HG02852 (cell line): ENCODE measurements around the gene PRPF40B.

Experiments
- ATAC-seq: cut with Tn5 transposase; IDR thresholded peaks from one replicate; pipeline ENCODE4 v1.9.1; 2021; ENCODE audit warnings: mild to moderate bottlenecking, moderate library complexity; ENCODE audit not compliant: unreplicated experiment

PRPF40B gene

GRCh38 chr12:49655595-49656236, 32.4 kb downstream of the PRPF40B start:
- ATAC-seq, result no peak

DNA sequence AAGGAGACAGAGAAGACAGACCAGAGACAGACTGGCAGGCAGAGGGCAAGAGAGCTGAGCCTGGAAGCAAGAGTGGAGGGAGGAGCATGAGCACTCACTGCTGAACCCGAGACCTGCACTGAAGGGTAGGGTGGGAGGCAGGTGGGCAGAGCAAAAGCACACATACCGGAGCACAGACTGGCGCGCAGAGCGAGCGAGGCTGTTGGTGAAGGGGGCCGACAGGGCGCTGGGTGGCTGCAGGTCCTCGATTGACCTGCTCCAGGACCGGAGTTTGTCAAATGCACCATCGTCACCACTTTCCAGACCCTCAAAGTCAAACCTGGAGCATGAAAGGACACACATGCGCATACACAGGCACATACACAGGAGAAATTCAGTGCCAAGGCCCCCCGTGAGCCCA, 34.9 kb downstream of the PRPF40B start:
- no peak for ATAC-seq

GRCh38 chr12:49659753-49660152, 36.4 kb downstream of the PRPF40B start:
- ATAC-seq, result no peak

GRCh38 chr12:49661191-49661590, 37.8 kb downstream of the PRPF40B start:
- ATAC-seq, result no peak

DNA sequence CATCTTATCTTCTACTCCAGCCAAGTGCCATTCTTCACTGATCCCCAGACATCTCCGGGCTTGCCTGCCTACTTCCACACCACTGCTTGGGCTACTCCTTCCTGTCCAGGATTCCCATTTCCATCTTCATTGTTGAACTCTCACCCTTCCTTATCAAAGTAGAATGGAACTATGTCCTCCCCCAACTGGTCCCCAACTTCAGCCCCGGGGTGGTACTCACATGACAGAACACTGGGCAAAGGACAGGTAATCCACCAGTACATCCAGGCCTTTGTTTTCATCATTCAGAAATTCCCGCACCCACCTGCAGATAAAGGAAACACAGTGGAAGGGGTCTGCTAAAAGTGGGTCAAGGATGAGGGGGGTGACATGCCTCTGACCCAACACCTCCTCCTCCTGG, 38.4 kb downstream of the PRPF40B start:
- ATAC-seq, result no peak

GRCh38 chr12:49662998-49663843, 39.9 kb downstream of the PRPF40B start:
- ATAC-seq, result peak; percentile 63

- ATAC-seq, result no peak
Measured at GRCh38 chr12:49664167-49664566, 40.8 kb downstream of the PRPF40B start.

GRCh38 chr12:49664591-49665239, 41.4 kb downstream of the PRPF40B start:
- peak; percentile 65 for ATAC-seq

DNA sequence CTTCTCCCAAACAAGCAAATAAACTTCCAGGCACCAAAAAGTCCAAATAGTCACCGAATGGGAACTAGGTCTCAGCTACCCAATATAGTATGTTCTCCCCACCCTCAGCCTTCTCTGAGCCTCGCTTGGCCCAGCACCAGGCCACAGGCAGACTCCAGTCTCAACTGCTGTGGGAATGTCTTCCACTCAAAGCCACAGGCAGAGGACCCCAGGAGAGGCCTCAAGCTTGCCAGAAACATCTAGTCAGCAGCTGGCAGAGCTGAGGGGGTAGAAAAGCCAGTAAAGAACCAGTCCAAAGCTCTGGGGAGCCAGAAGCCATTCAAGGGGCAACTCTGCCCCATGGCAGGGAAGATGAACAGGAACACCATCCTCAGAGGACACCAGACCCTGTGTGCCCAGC, 42.0 kb downstream of the PRPF40B start:
- ATAC-seq, result no peak

- ATAC-seq, result no peak
Measured at GRCh38 chr12:49666176-49666575, 42.8 kb downstream of the PRPF40B start.

DNA sequence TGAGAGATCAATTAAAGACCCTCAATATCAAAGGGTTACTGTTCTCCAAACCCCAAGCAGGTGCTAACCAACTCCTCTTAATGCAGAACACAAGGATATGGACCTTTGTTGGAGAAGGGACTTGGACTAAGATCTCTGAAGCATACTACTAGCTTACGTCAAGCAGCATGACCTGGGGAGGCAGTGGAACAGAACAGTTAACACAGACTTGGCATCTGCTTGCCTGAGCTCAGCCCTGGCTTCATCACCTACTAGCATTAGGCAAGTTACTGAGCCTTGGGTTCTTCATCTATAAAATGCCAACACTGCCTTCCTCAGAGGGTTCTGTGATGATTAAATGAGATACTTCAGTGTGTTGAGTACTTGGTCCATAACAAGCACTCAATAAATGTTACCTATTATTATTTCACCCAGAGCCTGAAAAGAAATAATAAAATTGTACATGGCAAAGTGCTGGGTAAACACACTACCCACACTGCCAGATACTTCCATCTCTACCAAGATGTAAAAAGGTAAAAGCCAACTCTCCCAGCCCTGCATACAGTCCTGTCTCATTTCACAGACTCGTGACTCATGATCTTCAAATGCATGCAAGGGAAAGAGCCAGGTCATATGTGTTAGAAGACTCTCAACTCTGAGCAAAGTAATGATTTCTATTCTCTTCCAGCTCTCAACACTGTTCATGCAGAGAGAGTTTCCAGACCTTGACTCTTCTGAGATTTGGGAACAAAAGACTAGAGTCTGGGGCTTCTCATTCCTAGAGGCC, 44.1 kb downstream of the PRPF40B start:
- ATAC-seq, result no peak

GRCh38 chr12:49669796-49670195, 46.4 kb downstream of the PRPF40B start:
- ATAC-seq, result no peak

GRCh38 chr12:49671031-49671765, 47.8 kb downstream of the PRPF40B start:
- ATAC-seq, result no peak

DNA sequence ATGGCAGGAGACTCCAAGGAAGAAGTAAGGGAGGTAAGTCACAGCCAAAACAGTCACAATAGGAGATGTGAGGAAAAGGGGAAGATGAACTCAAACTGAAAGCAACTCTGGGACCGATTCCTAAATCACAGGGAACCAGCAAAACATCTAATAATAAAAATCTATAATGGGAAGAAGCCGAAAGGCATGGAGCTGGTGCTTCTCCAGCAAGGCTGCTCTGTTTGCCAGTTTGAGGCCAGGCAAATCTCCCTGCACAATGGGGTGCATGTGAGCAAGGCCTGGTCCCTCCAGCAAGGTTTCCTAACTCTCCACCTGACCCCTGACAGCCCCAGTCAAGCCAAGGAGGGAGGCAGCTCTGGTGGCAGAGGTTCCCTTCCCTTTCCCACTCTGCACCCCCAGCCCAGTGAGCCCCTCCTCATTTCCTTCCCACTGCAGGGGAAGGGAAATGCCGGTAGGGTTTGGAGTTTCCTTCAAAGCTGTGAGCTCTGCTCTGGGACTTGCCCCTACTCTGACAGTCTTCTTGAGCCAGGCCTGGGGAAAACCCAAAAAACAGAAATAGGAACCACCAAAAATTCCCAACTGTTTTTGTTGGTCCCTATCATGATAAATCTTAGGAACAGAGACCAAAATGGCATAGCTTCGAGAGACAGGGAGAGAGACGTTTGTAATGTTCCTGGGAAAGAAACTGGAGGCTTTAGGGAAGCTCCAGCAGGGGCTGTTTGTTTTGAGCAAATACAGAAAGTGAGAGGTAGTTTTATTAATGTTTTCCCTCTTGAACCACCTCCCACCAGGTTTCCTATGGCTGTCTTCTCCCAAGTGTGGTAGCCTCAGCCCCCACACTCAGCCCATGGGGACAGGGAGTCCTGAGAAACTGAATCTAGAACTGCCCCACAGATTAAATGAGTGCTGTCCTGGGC, 49.2 kb downstream of the PRPF40B start:
- ATAC-seq, result no peak

DNA sequence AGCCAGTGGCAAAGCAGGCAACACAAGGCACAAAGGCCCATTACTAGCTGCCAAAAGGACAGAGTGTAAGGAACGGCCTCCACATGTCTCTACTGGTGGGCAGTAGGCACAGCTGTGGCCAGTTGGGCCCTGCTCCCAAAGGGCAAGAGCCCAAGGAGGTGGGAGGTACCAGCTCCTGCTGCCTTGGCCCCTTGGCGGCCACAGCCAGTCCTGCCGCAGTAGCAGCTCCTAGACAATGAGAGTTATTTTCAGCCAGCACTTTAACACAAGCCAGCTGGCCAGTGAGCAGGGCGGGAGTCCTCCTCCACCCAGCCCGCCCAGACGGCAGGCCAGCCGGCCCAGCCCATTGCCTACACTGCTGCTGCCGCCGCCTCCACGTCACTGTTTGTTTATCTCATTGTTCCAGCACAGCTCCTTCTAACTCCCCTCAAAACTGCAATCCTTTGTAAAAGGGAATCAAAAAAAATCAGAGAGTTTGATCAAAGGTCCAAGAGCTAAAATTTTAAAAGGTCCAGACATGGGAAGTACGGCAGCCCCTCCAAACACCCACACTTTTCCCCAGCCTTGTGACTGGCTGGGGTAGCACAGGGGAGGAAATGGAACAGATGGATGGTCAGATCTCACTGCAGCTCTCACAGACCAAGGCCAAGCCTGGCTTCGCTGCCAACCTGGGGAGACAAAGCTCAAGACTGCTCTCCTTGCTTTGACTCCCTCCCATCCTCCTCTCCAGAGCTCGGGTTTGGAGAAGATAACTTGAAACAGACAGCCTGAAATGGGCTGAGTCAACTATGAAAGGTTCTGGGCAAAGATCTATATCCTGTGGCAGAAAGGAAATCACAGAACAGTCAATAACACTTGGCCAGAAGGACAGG, 50.3 kb downstream of the PRPF40B start:
- ATAC-seq, result no peak

DNA sequence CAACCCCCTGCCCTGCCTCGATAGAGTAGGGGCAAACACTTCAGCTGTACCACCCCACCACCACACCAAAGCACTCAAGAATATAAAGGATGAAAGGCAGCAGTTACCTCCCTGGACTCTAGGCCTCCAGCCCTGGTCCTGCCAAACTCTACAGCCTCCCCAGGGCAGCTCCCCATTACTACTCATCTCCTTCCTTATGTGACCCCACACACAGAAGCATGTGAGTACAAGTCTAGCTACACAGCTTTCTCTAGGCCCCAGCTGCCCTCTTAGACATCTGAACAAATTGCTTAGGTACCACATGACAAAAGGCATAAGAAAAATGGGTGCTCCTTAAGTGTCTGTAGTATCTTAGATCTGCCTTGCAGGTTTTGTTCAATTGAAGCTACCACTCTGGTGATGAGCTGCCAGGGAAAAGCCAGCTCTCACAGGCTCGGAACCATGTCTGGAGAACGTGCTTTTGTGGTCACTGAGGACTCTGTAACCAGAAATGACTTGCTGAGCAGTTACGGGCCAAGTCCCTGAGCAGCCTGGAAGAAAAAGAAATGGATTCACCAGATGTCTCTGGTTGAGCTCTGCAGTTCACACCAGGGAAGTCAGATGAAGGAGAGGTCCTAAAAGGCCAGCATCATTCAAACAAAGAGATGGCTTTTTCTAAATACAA, 51.1 kb downstream of the PRPF40B start:
- no peak for ATAC-seq

GRCh38 chr12:49675137-49675536, 51.8 kb downstream of the PRPF40B start:
- ATAC-seq, result no peak

DNA sequence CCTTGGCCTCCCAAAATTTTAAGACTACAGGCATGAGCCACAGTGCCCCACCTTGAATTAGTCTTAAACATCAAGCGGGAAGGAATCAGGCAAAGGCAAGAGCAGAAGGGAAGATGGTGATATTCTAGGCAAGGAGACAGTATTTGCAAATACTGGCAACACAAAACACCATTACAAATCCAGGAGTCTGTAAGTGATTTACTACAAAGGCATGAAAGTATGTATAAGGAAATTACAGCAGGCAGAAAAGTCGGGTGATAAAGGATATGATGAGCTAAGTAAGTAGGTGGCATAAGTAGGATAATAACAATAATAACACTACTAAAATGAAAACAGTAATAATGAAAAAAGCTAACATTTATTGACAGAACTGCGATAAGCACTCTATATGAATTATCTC, 55.4 kb downstream of the PRPF40B start:
- no peak for ATAC-seq
